ENCODE measurements around the gene UBAP2.
"Not testable (repeated sequence)": the region's sequence is repeated elsewhere in the genome, so short reads cannot be mapped to it uniquely, and the experiment has no call there.

Gene UBAP2

GRCh38 chr9:34046784-34047379 is 1.8 kb downstream of the UBAP2 start:
- no peak overlapping the region for H3K27ac ChIP-seq
- no peak for TF ChIP-seq CTCF (conservative IDR thresholded peaks at IDR 0.05)
- TF ChIP-seq ZFX (IDR thresholded peaks at IDR 0.05), result no peak

GRCh38 chr9:34045903-34046302 is 2.8 kb downstream of the UBAP2 start:
- TF ChIP-seq ZFX (IDR thresholded peaks at IDR 0.05) (no peak), CTCF (conservative IDR thresholded peaks at IDR 0.05) (no peak)
- no peak overlapping the region for H3K27ac ChIP-seq

- H3K27ac ChIP-seq, result not testable (repeated sequence)
Observed at GRCh38 chr9:34042074-34042473, 6.6 kb downstream of the UBAP2 start.

- not testable (repeated sequence) for H3K27ac ChIP-seq
Observed at GRCh38 chr9:34038851-34039250, 9.8 kb downstream of the UBAP2 start.

DNA sequence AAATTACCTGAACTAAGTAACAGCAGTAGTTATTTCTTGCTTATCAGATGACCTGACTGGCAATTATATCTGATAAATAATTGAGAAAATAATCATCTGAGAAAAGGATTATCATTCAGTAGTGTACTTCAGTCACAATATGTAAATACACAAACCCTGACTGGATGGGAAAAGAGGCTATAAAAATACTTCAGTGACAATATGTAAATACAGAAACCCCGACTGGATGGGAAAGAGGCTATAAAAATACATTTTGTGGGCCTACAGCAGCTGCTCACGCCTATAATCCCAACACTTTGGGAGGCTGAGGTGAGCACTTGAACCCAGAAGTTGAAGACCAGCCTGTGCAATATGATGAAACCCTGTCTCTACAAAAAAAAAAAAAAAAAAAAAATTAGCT is 11.1 kb downstream of the UBAP2 start:
- TF ChIP-seq ZFX (IDR thresholded peaks at IDR 0.05) (no peak), CTCF (conservative IDR thresholded peaks at IDR 0.05) (no peak)
- no peak overlapping the region for H3K27ac ChIP-seq

DNA sequence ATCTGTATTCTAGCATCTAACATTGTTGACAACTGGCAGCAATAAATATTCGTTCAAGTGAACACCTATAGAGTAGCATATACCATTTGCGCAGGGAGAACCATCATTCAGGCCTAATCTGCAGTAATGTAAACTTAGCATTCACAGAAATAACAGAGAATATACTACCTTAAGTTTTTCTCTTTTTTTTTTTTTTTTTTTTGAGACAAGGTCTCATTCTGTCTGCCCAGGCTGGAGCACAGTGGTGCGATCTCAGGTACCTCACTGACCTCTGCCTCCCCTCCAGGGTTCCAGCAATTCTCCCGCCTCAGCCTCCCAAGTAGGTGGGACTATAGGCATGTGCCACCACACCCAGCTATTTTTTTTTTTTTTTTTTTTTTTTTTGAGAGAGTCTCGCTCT is 12.1 kb downstream of the UBAP2 start:
- TF ChIP-seq ZFX (IDR thresholded peaks at IDR 0.05), result no peak
- H3K27ac ChIP-seq, result no peak overlapping the region

GRCh38 chr9:34035656-34036055 is 13.0 kb downstream of the UBAP2 start:
- H3K27ac ChIP-seq, result no peak overlapping the region
- TF ChIP-seq CTCF (conservative IDR thresholded peaks at IDR 0.05) (no peak), ZFX (IDR thresholded peaks at IDR 0.05) (no peak)

GRCh38 chr9:34034698-34035065 is 14.0 kb downstream of the UBAP2 start:
- no peak overlapping the region for H3K27ac ChIP-seq
- no peak for TF ChIP-seq ZFX (IDR thresholded peaks at IDR 0.05)
- TF ChIP-seq CTCF (conservative IDR thresholded peaks at IDR 0.05), result no peak

DNA sequence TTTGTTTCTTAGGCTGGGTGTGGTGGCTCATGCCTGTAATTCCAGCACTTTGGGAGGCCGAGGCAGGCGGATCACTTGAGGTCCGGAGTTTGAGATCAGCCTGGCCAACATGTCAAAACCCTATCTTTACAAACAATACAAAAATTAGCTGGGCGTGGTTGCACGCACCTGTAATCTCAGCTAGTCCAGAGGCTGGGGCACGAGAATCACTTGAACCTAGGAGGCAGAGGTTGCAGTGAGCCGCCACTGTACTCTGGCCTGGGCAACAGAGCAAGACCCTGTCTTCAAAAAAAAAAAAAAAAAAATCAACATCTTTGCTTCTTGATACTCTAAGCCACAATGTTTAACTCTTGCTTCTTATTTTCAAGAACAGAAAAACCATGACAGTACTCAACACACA is 16.1 kb downstream of the UBAP2 start:
- TF ChIP-seq CTCF (conservative IDR thresholded peaks at IDR 0.05) (no peak), ZFX (IDR thresholded peaks at IDR 0.05) (no peak)
- H3K27ac ChIP-seq, result no peak overlapping the region
